GM23338 (cell line): Measurements from ENCODE around the gene ZNF346. TPM values are rescaled to one million over a fixed set of nuclear protein-coding genes. Genes with fewer than 3 reads are reported as not detected.

Experiments used
- ATAC-seq: fragments of 200-7000 bp; cut with Tn5 transposase; 3 replicates; pipeline ENCODE4 v1.9.1; 2020
- DNase-seq: peaks from one replicate; pipeline ENCODE4 v3.0.0-alpha.2; 2015; ENCODE audit warnings: low spot score
- H2AFZ ChIP-seq: fragments of 200-600 bp; sonication (generic); 2 replicates; pipeline ENCODE4 v1.8.0; 2016; ENCODE audit warnings: antibody characterized with exemption, mild to moderate bottlenecking, moderate library complexity
- H3F3A ChIP-seq: fragments of 200-600 bp; sonication (generic); replicated peaks from 2 replicates; pipeline ENCODE4 v1.8.0; 2017; ENCODE audit warnings: antibody characterized with exemption, mixed run types, low read depth
- H3K27ac ChIP-seq: fragments of 200-600 bp; sonication (generic); 2 replicates; pipeline ENCODE4 v1.6.1; 2016; ENCODE audit warnings: low read depth
- H3K27me3 ChIP-seq: fragments of 200-600 bp; sonication (generic); 2 replicates; pipeline ENCODE4 v1.8.0; 2016; ENCODE audit warnings: mild to moderate bottlenecking, mixed run types, moderate library complexity; ENCODE audit not compliant: insufficient read depth
- H3K36me3 ChIP-seq: fragments of 200-600 bp; sonication (generic); 2 replicates; pipeline ENCODE4 v1.8.0; 2016; ENCODE audit warnings: mild to moderate bottlenecking; ENCODE audit not compliant: insufficient read depth
- H3K4me1 ChIP-seq: fragments of 200-600 bp; sonication (generic); 2 replicates; pipeline ENCODE4 v1.8.0; 2016; ENCODE audit warnings: mild to moderate bottlenecking, moderate library complexity; ENCODE audit not compliant: insufficient read depth
- H3K4me2 ChIP-seq: fragments of 200-600 bp; sonication (generic); 2 replicates; pipeline ENCODE4 v1.7.1; 2017; ENCODE audit warnings: mixed run types
- H3K4me3 ChIP-seq: fragments of 200-600 bp; sonication (generic); 2 replicates; pipeline ENCODE4 v1.6.1; 2016; ENCODE audit warnings: mixed run types
- H3K79me2 ChIP-seq: fragments of 200-600 bp; sonication (generic); replicated peaks from 2 replicates; pipeline ENCODE4 v1.8.0; 2017; ENCODE audit warnings: mild to moderate bottlenecking; ENCODE audit not compliant: insufficient read depth
- H3K9me2 ChIP-seq: fragments of 200-600 bp; sonication (generic); 2 replicates; pipeline ENCODE4 v1.8.0; 2017; ENCODE audit not compliant: insufficient read depth
- H4K20me1 ChIP-seq: fragments of 200-600 bp; sonication (generic); replicated peaks from 2 replicates; pipeline ENCODE4 v1.8.0; 2017; ENCODE audit warnings: mild to moderate bottlenecking; ENCODE audit not compliant: insufficient read depth
- H3K27ac Mint-ChIP-seq: 2 replicates; pipeline ENCODE4 v1.8.0; 2020; ENCODE audit warnings: inconsistent platforms, mild to moderate bottlenecking, moderate library complexity, mixed read lengths
- H3K27me3 Mint-ChIP-seq: 3 replicates; pipeline ENCODE4 v1.8.0; 2022; ENCODE audit warnings: low read depth, mild to moderate bottlenecking, moderate library complexity, mixed read lengths, inconsistent platforms; ENCODE audit not compliant: insufficient read depth, poor library complexity
- H3K36me3 Mint-ChIP-seq: 3 replicates; pipeline ENCODE4 v1.8.0; 2021; ENCODE audit warnings: low read depth, mild to moderate bottlenecking, inconsistent platforms, moderate library complexity, mixed read lengths
- H3K4me1 Mint-ChIP-seq: 3 replicates; pipeline ENCODE4 v1.8.0; 2020; ENCODE audit warnings: mild to moderate bottlenecking, inconsistent platforms, mixed read lengths
- H3K4me3 Mint-ChIP-seq: 3 replicates; pipeline ENCODE4 v1.8.0; 2021; ENCODE audit warnings: moderate library complexity, mild to moderate bottlenecking, inconsistent platforms, mixed read lengths
- H3K9me3 Mint-ChIP-seq: 3 replicates; pipeline ENCODE4 v1.8.0; 2020; ENCODE audit warnings: moderate library complexity, mild to moderate bottlenecking, inconsistent platforms, mixed read lengths
- CREB1 ChIP-seq: fragments of 250-450 bp; sonication (Bioruptor Pico); IDR thresholded peaks from 2 replicates; pipeline ENCODE4 v1.5.0; 2020; ENCODE audit warnings: low read depth, mild to moderate bottlenecking, moderate library complexity
- CTCF ChIP-seq, 2 experiments: fragments of 200-600 bp in 1 of 2; sonication (generic) in 1 of 2; conservative IDR thresholded peaks; 2 replicates each; pipeline versions ENCODE4 v1.5.1 to v1.6.1; 2016 to 2017; ENCODE audit warnings: antibody characterized with exemption in 2 of 2, low read depth in 2 of 2, mild to moderate bottlenecking in 2 of 2, moderate library complexity in 1 of 2
- ETS1 ChIP-seq: IDR thresholded peaks from 2 replicates; pipeline ENCODE4 v1.6.1; 2016; ENCODE audit warnings: antibody characterized with exemption
- EZH2 ChIP-seq: fragments of 200-600 bp; sonication (generic); IDR thresholded peaks from one replicate; pipeline ENCODE4 v1.8.0; 2017; ENCODE audit warnings: antibody characterized with exemption, mild to moderate bottlenecking, low read depth; ENCODE audit not compliant: unreplicated experiment
- JUNB ChIP-seq: IDR thresholded peaks from one replicate; pipeline ENCODE4 v1.6.1; 2016; ENCODE audit warnings: antibody characterized with exemption; ENCODE audit not compliant: unreplicated experiment
- STAT1 ChIP-seq: IDR thresholded peaks from one replicate; pipeline ENCODE4 v1.6.1; 2016; ENCODE audit warnings: antibody characterized with exemption; ENCODE audit not compliant: unreplicated experiment
- ZNF114 ChIP-seq: fragments of 250-450 bp; sonication (Bioruptor Pico); IDR thresholded peaks from 2 replicates; pipeline ENCODE4 v1.5.0; 2020; ENCODE audit warnings: mild to moderate bottlenecking, moderate library complexity
- ZNF331 ChIP-seq: fragments of 250-450 bp; sonication (Bioruptor Pico); IDR thresholded peaks from 2 replicates; pipeline ENCODE4 v1.5.0; 2020; ENCODE audit warnings: low read depth, mild to moderate bottlenecking, moderate library complexity
- ZNF462 ChIP-seq: fragments of 250-450 bp; sonication (Bioruptor Pico); IDR thresholded peaks from 2 replicates; pipeline ENCODE4 v1.5.0; 2020; ENCODE audit warnings: mild to moderate bottlenecking, moderate library complexity
- polyA plus RNA-seq: library from polyadenylated mRNA; unstranded; fragments of >200 nt; fragmentation: Nextera tagmentation; extraction: Ambion mirVana; gene quantifications from 2 replicates; pipeline ENCODE4 v1.2.1, GENCODE V29; 2016
- total RNA-seq: library from RNA; depleted of rRNA; stranded (reverse); fragments of >200 nt; shearing (Covaris generic); gene quantifications from 2 replicates; pipeline ENCODE4 v1.2.3, GENCODE V29; 2014

ZNF346 gene
- total and polyA plus RNA-seq, 2 experiments from 2014 or later = 11.0 to 27.2 TPM

- no peak for TF ChIP-seq CTCF (conservative IDR thresholded peaks at IDR 0.05; ENCODE audit: low read depth in 2 of 2)
Measured at GRCh38 chr5:176994460-176995121, 27.9 kb upstream of the ZNF346 start (continued).

- Histone ChIP-seq H3K79me2 (peaks cover 99% of the 10 kb centered on the region), H3K4me1 (no peaks in the 10 kb centered on the region), H3K4me3 (no peak overlapping the region), H3K27ac (no peak overlapping the region), H3K9me2 (no peaks in the 10 kb centered on the region), H3F3A (no peaks in the 10 kb centered on the region), H3K4me2 (no peak overlapping the region), H2AFZ (no peak overlapping the region), H3K27me3 (no peaks in the 10 kb centered on the region), H4K20me1 (peaks cover 45% of the 10 kb centered on the region), H3K36me3 (peaks cover 6% of the 10 kb centered on the region; the same call in 1 of the 2 replicates)
- no peak for ATAC-seq
- H3K4me3 Mint-ChIP-seq = no peak overlapping the region
- H3K4me1 Mint-ChIP-seq = no peaks in the 10 kb centered on the region
- peaks cover 2% of the 10 kb centered on the region for H3K27me3 Mint-ChIP-seq
- no peak for DNase-seq
- no peak overlapping the region for H3K27ac Mint-ChIP-seq
- TF ChIP-seq JUNB = no peak
- peaks cover 22% of the 10 kb centered on the region for H3K9me3 Mint-ChIP-seq
- peaks cover 31% of the 10 kb centered on the region for H3K36me3 Mint-ChIP-seq
Measured at GRCh38 chr5:176995122-176995490, 27.4 kb upstream of the ZNF346 start.

GRCh38 chr5:176995896-176996767, 26.4 kb upstream of the ZNF346 start:
- Mint-ChIP-seq H3K4me3 (no peak overlapping the region), H3K27ac (no peak overlapping the region), H3K9me3 (peaks cover 22% of the 10 kb centered on the region), H3K36me3 (peaks cover 33% of the 10 kb centered on the region), H3K27me3 (peaks cover 7% of the 10 kb centered on the region), H3K4me1 (no peaks in the 10 kb centered on the region)
- Histone ChIP-seq H3K4me3 (no peak overlapping the region), H3K9me2 (no peaks in the 10 kb centered on the region), H3K27ac (no peak overlapping the region; the same call in 1 of the 2 replicates), H4K20me1 (peaks cover 50% of the 10 kb centered on the region), H3K4me2 (no peak overlapping the region), H3K36me3 (peaks cover 6% of the 10 kb centered on the region), H3F3A (no peaks in the 10 kb centered on the region), H3K79me2 (peaks cover 99% of the 10 kb centered on the region), H2AFZ (no peak overlapping the region), H3K4me1 (no peaks in the 10 kb centered on the region), H3K27me3 (no peaks in the 10 kb centered on the region)
- ATAC-seq (no peak), DNase-seq (no peak)
- no peak for TF ChIP-seq ZNF462 (CRISPR knock-in tag)
- TF ChIP-seq EZH2 = no peak
- no peak for TF ChIP-seq ZNF114 (CRISPR knock-in tag)
- TF ChIP-seq ZNF331 (CRISPR knock-in tag) = no peak
- no peak for TF ChIP-seq CREB1 (CRISPR knock-in tag)
- no peak for TF ChIP-seq STAT1
- TF ChIP-seq JUNB = no peak
- TF ChIP-seq ETS1 = no peak
